Ascending aorta (tissue), 2 donors: ENCODE measurements around the gene FAM180A. TPM values are rescaled to one million over a fixed set of nuclear protein-coding genes. Genes with fewer than 3 reads are reported as not detected.

Experiments
- DNase-seq, 2 donors: peaks; one replicate each; pipeline ENCODE4 v3.0.0-alpha.2; 2019; ENCODE audit warnings: low spot score in 2 of 2
- H3K27ac ChIP-seq, 2 donors: fragments of 200-600 bp; sonication (generic); one replicate each; pipeline ENCODE4 v1.5.1; 2016 to 2017; ENCODE audit warnings: mild to moderate bottlenecking in 1 of 2
- H3K27me3 ChIP-seq: fragments of 200-600 bp; sonication (generic); one replicate; pipeline ENCODE4 v1.5.1; 2017
- H3K36me3 ChIP-seq, 2 donors: fragments of 200-600 bp; sonication (generic); one replicate each; pipeline ENCODE4 v1.5.1; 2016
- H3K4me1 ChIP-seq, 2 donors: fragments of 200-600 bp; sonication (generic); one replicate each; pipeline ENCODE4 v1.5.1; 2016 to 2017; ENCODE audit warnings: mild to moderate bottlenecking in 1 of 2
- H3K4me3 ChIP-seq, 2 donors: fragments of 200-600 bp; sonication (generic); one replicate each; pipeline ENCODE4 v1.5.1; 2016 to 2017; ENCODE audit warnings: mild to moderate bottlenecking in 1 of 2
- H3K9me3 ChIP-seq, 2 donors: fragments of 200-600 bp; sonication (generic); one replicate each; pipeline ENCODE4 v1.5.1; 2016
- CTCF ChIP-seq, 3 experiments: fragments of 200-600 bp in 2 of 3; fragments of 450-650 bp in 1 of 3; sonication (generic) in 2 of 3; IDR thresholded peaks; one replicate each; pipeline ENCODE4 v1.5.1; 2016 to 2019; ENCODE audit warnings: antibody characterized with exemption in 3 of 3, mild to moderate bottlenecking in 1 of 3, moderate library complexity in 1 of 3
- intact Hi-C: fragments of 100-400 bp; cut with DNase I; formaldehyde crosslinking; loops from one replicate; pipeline ENCODE4 v1.15.1; 2023
- total RNA-seq: library from RNA; depleted of rRNA; stranded (reverse); fragments of >200 nt; gene quantifications from one replicate; pipeline ENCODE4 v1.1.0, GENCODE V29; 2016

FAM180A gene
- total RNA-seq, 1 donor from 2014 or later, result 121 TPM

GRCh38 chr7:135708041-135708440 is 40.6 kb downstream of the FAM180A start:
- DNase-seq, result no peak
- H3K4me3 ChIP-seq, result no peak overlapping the region
- TF ChIP-seq CTCF (IDR thresholded peaks at IDR 0.05), result no peak
- no peak overlapping the region for H3K27ac ChIP-seq
- no peaks in the 10 kb centered on the region for H3K9me3 ChIP-seq
- H3K27me3 ChIP-seq, result no peaks in the 10 kb centered on the region
- intact Hi-C loops, result no loop called here
- peaks cover 0 to 15% of the 10 kb centered on the region in 2 donors for H3K4me1 ChIP-seq
- no peaks in the 10 kb centered on the region for H3K36me3 ChIP-seq

- intact Hi-C loops, result no loop called here
- H3K4me1 ChIP-seq, result peaks cover 0 to 10% of the 10 kb centered on the region in 2 donors
- no peak overlapping the region for H3K27ac ChIP-seq
- no peak for TF ChIP-seq CTCF (IDR thresholded peaks at IDR 0.05)
- no peaks in the 10 kb centered on the region for H3K9me3 ChIP-seq
- DNase-seq, result no peak
- H3K4me3 ChIP-seq, result no peak overlapping the region
- no peaks in the 10 kb centered on the region for H3K36me3 ChIP-seq
- H3K27me3 ChIP-seq, result no peaks in the 10 kb centered on the region
These were observed 41.0 kb downstream of the FAM180A start for GRCh38 chr7:135707570-135707966.

DNA sequence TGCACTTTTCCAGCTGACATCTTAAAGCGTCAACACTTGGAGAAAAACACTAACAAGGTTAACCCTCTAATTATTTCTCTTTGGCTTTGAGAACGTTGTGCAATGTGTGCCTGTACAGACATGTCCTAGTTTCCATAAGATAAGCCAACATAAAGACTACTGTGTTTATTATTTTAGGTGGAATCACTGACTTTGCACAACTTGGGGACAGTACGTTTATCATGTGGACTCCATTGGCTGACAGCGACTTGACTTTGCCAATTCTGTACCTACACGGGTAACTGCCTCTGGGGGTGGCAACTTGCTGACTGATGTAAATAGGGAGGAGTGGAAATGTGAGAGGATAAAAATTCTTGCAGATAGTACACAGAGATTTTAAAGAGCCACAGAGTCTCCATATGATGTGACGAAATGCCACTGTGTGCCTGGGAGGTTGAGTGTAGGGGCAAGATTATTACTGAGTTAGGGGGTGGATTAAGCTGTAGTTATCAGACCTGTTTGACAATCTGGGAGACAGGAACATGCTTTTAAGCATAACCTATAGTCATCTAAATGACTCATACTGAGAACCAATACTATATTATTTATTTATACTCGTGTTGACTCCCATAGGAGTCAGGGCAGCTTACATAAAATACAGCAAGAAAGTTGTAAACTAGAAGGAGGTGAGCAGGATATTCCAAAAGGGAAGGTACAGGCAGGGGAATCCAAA is 41.6 kb downstream of the FAM180A start:
- intact Hi-C loops, result no loop called here
- Histone ChIP-seq H3K9me3 (no peaks in the 10 kb centered on the region), H3K27ac (no peak overlapping the region), H3K4me3 (no peak overlapping the region), H3K27me3 (no peaks in the 10 kb centered on the region), H3K36me3 (no peaks in the 10 kb centered on the region), H3K4me1 (peaks cover 0 to 7% of the 10 kb centered on the region in 2 donors)
- no peak for DNase-seq
- no peak for TF ChIP-seq CTCF (IDR thresholded peaks at IDR 0.05)

- Histone ChIP-seq H3K4me3 (no peak overlapping the region), H3K36me3 (no peaks in the 10 kb centered on the region), H3K9me3 (no peaks in the 10 kb centered on the region), H3K27ac (no peak overlapping the region), H3K4me1 (peaks cover 0 to 3% of the 10 kb centered on the region in 2 donors), H3K27me3 (no peaks in the 10 kb centered on the region)
- intact Hi-C loops, result no loop called here
- DNase-seq, result no peak
- TF ChIP-seq CTCF (IDR thresholded peaks at IDR 0.05), result no peak
These were observed 42.4 kb downstream of the FAM180A start for GRCh38 chr7:135706038-135706742.

- H3K4me3 ChIP-seq, result no peak overlapping the region
- TF ChIP-seq CTCF (IDR thresholded peaks at IDR 0.05), result no peak
- no peaks in the 10 kb centered on the region for H3K36me3 ChIP-seq
- H3K9me3 ChIP-seq, result no peaks in the 10 kb centered on the region
- no peak overlapping the region for H3K27ac ChIP-seq
- no peaks in the 10 kb centered on the region for H3K27me3 ChIP-seq
- no peaks in the 10 kb centered on the region for H3K4me1 ChIP-seq
- no peak for DNase-seq
- intact Hi-C loops, result no loop called here
These were observed 43.9 kb downstream of the FAM180A start for GRCh38 chr7:135704698-135705097.
